ENCODE data around the gene CPEB2. TPM values are rescaled to one million over a fixed set of nuclear protein-coding genes. Genes with fewer than 3 reads are reported as not detected.
A peak's percentile ranks its signal among the peaks of the same experiment; 100 is the strongest.

The CPEB2 gene
- 12.4 and 15.0 TPM in 2 replicates for total RNA-seq

DNA sequence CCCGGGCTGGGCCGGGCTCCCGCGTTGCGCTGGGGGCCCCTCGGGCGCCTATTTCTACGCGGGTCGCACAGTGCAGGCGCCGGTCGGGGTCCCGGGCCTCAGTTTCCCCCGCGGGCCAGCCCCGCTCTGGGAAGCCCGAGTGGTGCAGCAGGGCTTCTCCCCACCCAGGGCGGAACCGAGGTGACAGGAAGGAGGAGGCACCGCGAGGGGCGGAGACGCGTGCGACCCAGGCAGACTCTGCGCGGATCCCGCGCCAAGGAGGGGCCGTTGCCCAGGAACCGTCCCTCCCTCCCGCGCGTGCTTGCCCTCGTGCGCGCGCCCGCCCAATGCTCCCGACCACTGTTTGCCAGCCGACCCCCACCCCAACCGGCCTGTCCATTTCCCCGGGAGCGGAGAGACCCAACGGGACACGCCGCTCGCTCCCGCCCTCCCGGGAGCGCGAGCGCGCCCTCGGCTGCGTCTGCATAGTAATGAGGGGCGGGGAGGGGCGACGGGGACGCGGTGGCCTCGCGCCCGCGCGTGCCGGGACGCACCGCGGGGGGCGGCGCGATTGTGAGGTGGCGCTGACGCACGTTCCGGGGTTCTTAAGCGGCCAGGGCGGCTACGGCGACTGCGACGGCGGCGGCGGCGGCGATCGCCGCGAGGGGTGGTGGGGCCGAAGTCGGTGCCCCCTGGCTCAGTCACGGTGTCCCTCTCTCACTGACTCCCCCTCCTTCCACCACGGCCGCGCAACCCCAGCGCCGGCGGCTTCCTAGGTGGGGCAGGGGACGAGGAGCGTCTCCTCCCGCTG is at the start of gene CPEB2:
TSS of gene CPEB2 (plus strand) at position 613 of the 790 bp plus-strand sequence. CDS start 193 bp downstream, outside the sequence.
- Mint-ChIP-seq H3K27ac (peak within 1 kb of the TSS; percentile 91), H3K36me3 (ENCODE audit: low read depth) (peaks cover 4% of the 10 kb centered on the region), H3K9me3 (peaks cover 2% of the 10 kb centered on the region), H3K27me3 (no peaks in the 10 kb centered on the region), H3K4me1 (peaks cover 21% of the 10 kb centered on the region), H3K4me3 (peak within 1 kb of the TSS; percentile 85)
- peak; percentile 97 for DNase-seq
- intact Hi-C loops (cut with micrococcal nuclease) = loop anchor here (1.0 to 10.0 kb wide), 11 partner anchors 77 to 1517 kb away; partner anchors contain the start of genes BOD1L1, CD38, FBXL5 and RAB28

DNA sequence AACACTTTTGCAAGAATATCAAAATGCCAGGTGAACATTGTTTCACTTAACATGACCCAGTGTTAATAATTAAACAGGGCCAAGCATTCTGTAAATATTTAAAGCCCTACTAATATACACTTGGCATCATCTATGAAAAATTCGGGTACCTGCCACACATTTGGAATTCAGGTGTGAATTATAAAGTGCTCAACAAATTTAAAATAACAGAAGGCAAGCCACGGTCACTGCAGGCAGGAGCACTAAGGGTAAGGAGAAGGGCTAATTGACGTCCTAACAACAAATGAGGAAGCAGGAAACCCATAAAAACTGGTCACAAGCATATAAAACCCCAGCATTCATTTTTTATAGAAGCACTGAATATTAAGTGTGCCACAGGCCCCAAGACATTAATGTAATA is 43.8 kb upstream of the CPEB2 start:
- Mint-ChIP-seq H3K27me3 (peaks cover 8% of the 10 kb centered on the region), H3K4me3 (no peak overlapping the region), H3K9me3 (no peaks in the 10 kb centered on the region), H3K4me1 (no peaks in the 10 kb centered on the region), H3K27ac (no peak overlapping the region), H3K36me3 (ENCODE audit: low read depth) (no peaks in the 10 kb centered on the region)
- DNase-seq = no peak
- intact Hi-C loops (cut with micrococcal nuclease) = no loop called here

DNA sequence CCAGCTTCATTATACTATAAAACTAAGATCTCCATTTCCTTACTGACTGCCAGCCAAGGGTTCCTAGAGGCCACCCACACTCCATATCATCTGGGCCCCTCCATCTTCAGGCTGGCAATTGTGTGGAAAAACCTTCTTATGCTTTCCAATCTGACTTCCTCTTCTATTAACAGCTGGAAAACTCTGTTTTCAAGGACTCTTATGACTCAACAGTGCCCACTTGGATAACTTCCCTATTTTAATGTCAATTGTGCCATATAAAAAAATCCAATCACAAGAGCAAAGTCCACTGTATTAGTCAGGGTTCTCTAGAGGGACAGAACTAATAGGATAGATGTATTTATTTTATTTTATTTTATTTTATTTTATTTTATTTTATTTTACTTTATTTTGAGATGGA is 41.0 kb upstream of the CPEB2 start:
- intact Hi-C loops (cut with micrococcal nuclease) = no loop called here
- H3K27ac Mint-ChIP-seq = no peak overlapping the region
- DNase-seq = no peak
- H3K4me1 Mint-ChIP-seq = no peaks in the 10 kb centered on the region
- H3K9me3 Mint-ChIP-seq = no peaks in the 10 kb centered on the region
- no peaks in the 10 kb centered on the region for H3K36me3 Mint-ChIP-seq (ENCODE audit: low read depth)
- H3K4me3 Mint-ChIP-seq = no peak overlapping the region
- H3K27me3 Mint-ChIP-seq = peaks cover 12% of the 10 kb centered on the region

DNA sequence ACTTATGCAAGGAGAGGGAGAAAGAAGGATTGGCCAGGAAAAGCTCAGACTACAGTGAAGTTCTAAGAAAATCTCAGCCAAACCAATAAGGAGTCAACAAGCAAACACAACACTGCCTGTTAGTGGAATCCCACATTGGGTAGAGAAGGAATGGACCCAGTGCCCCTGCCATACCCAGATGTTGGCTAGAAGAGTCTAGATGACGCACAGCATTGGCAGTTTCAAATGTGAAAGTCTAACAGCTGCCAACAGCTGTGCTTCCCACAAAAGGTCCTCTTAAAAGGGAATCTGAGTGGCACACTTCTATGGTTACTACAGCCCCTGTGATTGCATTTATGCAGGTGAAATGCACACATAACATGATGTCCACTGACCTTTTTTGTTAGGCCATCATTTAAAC is 37.2 kb upstream of the CPEB2 start:
- Mint-ChIP-seq H3K4me3 (no peak overlapping the region), H3K27me3 (peaks cover 18% of the 10 kb centered on the region), H3K36me3 (ENCODE audit: low read depth) (no peaks in the 10 kb centered on the region), H3K9me3 (no peaks in the 10 kb centered on the region), H3K4me1 (no peaks in the 10 kb centered on the region), H3K27ac (no peak overlapping the region)
- intact Hi-C loops (cut with micrococcal nuclease) = no loop called here
- no peak for DNase-seq

DNA sequence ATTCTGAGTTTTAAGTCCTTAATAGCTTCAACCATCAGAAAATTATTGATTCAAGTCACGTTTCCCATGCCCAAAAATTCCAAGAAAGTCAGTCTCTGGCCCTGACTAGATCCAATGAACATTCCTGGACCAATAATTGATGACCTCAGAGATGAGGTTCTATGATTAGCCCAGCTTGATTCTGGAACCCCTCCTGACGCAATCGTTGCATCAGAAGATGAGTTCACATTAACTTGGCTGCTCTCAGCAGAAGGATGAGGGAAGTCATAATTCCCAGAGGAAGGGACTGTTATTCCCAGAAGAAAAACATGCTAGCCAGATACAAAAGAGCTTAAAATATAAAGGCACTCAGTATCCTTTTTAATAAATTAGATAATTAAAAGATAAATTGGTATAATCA is 34.3 kb upstream of the CPEB2 start:
- no peak for DNase-seq
- Mint-ChIP-seq H3K27ac (no peak overlapping the region), H3K4me1 (no peaks in the 10 kb centered on the region), H3K27me3 (peaks cover 31% of the 10 kb centered on the region), H3K36me3 (ENCODE audit: low read depth) (no peaks in the 10 kb centered on the region), H3K9me3 (peaks cover 9% of the 10 kb centered on the region), H3K4me3 (no peak overlapping the region)
- intact Hi-C loops (cut with micrococcal nuclease) = no loop called here

DNA sequence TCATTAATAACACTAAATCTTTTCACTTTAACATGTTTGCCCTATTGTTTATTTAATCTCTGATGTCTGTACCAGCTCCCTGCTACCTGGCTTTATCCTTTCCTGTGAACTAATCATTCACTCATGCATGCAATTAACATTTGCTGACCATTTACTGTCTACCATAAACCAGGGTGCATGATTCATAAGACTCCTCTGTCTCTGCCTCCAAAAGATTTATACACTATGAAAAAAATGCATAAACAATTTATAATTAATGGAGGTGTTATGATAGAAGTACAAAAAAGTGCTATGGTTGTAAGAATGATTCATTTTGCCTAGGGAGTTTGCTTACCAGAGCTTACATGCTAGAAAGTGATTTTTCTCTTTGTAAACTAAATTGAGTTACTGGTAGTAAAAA is 24.5 kb upstream of the CPEB2 start:
- peaks cover 15% of the 10 kb centered on the region for H3K9me3 Mint-ChIP-seq
- no peaks in the 10 kb centered on the region for H3K36me3 Mint-ChIP-seq (ENCODE audit: low read depth)
- H3K27me3 Mint-ChIP-seq = peaks cover 2% of the 10 kb centered on the region
- no peak overlapping the region for H3K27ac Mint-ChIP-seq
- DNase-seq = no peak
- intact Hi-C loops (cut with micrococcal nuclease) = no loop called here
- H3K4me3 Mint-ChIP-seq = no peak overlapping the region
- H3K4me1 Mint-ChIP-seq = no peaks in the 10 kb centered on the region

DNA sequence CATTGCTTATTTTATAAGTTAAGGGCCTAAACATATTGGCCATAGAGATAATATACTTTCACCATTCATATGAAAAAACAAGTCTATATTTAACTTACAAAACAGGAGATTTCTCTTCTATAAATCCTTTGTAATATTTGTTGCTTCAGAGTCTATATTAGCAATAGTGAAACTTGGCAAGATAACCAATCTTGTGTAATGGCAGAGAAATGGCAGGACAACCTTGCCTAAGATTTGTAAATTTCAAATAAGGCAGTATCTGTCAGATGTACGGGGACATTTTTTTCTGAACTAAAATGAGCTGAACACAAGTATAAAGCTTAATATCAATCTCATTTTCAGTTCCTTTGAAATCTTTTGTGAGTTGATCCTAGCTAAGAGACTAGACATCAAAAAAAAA is 17.8 kb upstream of the CPEB2 start:
- Mint-ChIP-seq H3K9me3 (peaks cover 3% of the 10 kb centered on the region), H3K27me3 (peaks cover 9% of the 10 kb centered on the region), H3K27ac (no peak overlapping the region), H3K4me3 (no peak overlapping the region), H3K36me3 (ENCODE audit: low read depth) (no peaks in the 10 kb centered on the region), H3K4me1 (no peaks in the 10 kb centered on the region)
- no peak for DNase-seq
- intact Hi-C loops (cut with micrococcal nuclease) = no loop called here

DNA sequence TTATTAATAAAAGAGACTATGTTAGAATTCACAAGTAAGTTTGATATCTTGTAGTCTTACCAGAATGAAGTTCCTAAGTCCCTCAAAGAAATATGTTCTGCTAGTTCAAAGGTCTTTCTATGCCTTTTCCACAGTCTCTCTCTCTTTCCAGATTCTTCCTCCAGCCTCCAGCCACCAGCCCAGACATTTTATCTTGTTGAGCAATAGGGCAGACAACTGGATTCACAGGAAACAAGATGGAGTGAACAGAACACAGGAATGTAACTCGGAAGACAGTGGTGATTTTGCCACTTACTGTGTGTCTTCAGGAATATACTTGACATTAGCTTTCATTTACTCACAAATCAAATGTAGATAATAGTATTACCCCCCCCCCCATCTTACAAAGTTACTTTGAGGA is 17.1 kb upstream of the CPEB2 start:
- intact Hi-C loops (cut with micrococcal nuclease) = no loop called here
- H3K36me3 Mint-ChIP-seq (ENCODE audit: low read depth) = no peaks in the 10 kb centered on the region
- peaks cover 9% of the 10 kb centered on the region for H3K27me3 Mint-ChIP-seq
- no peaks in the 10 kb centered on the region for H3K4me1 Mint-ChIP-seq
- no peaks in the 10 kb centered on the region for H3K9me3 Mint-ChIP-seq
- H3K4me3 Mint-ChIP-seq = no peak overlapping the region
- DNase-seq = no peak
- no peak overlapping the region for H3K27ac Mint-ChIP-seq

DNA sequence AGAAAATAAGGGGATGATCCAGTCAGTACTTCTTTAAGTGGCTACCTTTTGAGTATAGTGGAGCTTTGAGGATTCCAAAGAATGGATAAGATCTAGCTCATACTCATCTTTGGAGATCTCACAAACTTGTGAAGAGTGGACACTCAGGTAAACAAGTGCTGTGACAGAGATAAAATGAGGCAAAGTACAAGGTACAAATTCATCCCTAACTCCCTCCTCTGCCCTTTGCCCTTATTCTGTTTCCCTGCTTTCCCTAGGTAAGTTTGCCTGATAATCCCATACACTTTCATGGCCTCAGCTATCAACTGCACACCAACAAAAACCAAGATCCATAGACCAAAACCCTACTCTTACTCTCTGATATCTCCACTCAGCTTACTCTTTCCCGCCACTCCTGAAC is 16.4 kb upstream of the CPEB2 start:
- Mint-ChIP-seq H3K27me3 (peaks cover 9% of the 10 kb centered on the region), H3K36me3 (ENCODE audit: low read depth) (no peaks in the 10 kb centered on the region), H3K9me3 (no peaks in the 10 kb centered on the region), H3K4me3 (no peak overlapping the region), H3K4me1 (no peaks in the 10 kb centered on the region), H3K27ac (no peak overlapping the region)
- no peak for DNase-seq
- intact Hi-C loops (cut with micrococcal nuclease) = no loop called here

DNA sequence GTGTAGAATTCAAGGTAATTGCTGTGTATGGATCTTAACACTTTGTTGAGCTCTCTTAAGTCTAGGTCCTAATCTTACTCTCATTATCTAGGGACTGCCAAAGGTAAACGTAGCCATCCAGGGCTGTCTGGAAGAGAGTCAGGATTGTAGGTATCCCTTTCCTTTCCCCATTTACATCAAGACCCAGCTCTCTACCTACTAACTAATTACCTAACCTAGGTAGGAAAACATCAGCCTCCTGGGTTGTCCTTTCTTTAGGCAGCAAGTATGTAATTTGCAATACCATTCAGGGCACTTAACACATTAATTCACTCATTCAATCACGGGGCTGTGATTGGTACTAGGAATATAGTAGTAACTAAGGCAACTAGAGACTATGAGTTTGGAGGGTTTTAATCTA is 15.2 kb upstream of the CPEB2 start:
- no peak for DNase-seq
- Mint-ChIP-seq H3K36me3 (ENCODE audit: low read depth) (no peaks in the 10 kb centered on the region), H3K9me3 (no peaks in the 10 kb centered on the region)

DNA sequence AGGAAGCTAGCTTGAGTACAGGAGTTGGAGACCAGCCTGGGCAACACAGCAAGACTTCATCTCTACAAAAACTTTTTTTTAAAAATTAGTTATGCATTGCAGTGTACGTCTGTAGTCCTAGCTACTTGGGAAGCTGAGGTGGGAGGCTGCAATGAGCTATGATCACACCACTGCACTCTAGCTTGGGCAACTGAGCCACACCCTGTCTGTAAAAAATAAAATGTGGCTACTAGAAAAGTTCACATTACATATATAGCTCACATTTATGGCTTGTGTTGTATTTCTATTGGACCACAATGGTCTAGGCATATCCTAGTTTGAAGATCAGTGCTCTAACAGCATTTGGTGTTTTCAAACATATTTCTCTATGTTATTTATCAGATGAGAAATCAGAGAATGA is 11.8 kb upstream of the CPEB2 start:
- intact Hi-C loops (cut with micrococcal nuclease) = no loop called here
- Mint-ChIP-seq H3K9me3 (no peaks in the 10 kb centered on the region), H3K27me3 (peaks cover 8% of the 10 kb centered on the region), H3K4me1 (peaks cover 7% of the 10 kb centered on the region), H3K36me3 (ENCODE audit: low read depth) (no peaks in the 10 kb centered on the region), H3K4me3 (no peak overlapping the region), H3K27ac (no peak overlapping the region)
- no peak for DNase-seq

More for the DNA sequence above, 15.2 kb upstream of the CPEB2 start:
- Mint-ChIP-seq H3K4me1 (no peaks in the 10 kb centered on the region), H3K27me3 (peaks cover 12% of the 10 kb centered on the region), H3K27ac (no peak overlapping the region), H3K4me3 (no peak overlapping the region)
- intact Hi-C loops (cut with micrococcal nuclease) = no loop called here

DNA sequence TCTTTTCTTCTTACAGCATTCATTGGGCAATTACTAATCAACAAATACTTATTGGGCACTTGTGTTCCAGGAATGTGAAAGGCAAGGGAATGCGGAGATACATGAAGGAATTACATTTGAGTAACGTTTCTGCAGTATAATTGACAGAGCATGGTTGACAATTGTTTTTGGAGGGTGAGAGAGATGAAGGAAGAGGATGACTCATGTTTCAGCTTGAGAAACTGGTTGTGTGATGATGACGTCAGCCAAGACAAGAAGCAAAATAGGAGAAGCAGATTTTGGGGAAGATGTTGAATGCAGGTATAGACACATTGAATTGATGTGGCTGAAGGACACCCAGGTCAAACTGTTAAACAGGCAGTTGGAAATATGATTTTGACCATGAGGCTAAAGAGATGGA is 8.0 kb upstream of the CPEB2 start:
- peaks cover 2% of the 10 kb centered on the region for H3K36me3 Mint-ChIP-seq (ENCODE audit: low read depth)
- H3K27me3 Mint-ChIP-seq = peaks cover 3% of the 10 kb centered on the region
- DNase-seq = peak; percentile 59
- peak overlapping the region; percentile 6 for H3K27ac Mint-ChIP-seq
- H3K4me3 Mint-ChIP-seq = no peak overlapping the region
- H3K4me1 Mint-ChIP-seq = peaks cover 11% of the 10 kb centered on the region
- intact Hi-C loops (cut with micrococcal nuclease) = no loop called here
- peaks cover 2% of the 10 kb centered on the region for H3K9me3 Mint-ChIP-seq

DNA sequence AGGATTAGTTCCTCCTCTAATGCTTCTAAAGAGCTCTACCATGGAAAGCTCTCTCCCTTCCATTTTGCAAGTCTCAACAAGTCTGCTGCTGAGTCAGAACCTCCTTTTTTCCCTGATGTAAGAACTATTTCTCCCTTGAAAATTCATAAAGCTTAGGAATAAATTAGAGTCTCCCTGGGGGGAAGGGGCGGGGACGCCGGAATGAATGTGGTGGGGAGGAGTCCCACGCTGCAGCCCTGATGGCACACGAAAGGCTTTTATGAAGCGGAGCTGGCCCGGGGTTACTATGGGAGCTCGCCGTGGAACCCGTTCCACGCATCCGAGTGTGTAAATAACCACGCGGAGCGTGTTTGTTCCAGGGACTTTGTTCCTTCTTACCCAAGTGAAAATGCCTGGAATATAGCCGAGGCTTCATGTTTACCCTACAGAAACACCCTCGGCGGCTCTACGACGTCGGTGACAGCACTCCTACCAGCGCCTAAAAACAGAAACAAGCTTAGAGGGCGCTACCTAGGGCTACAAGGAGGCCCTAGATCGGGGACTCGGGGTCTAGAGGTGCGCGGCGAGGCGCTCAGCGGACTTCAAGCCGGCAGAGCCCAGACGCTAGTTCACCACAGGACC is 923 bp upstream of the CPEB2 start:
- H3K4me3 Mint-ChIP-seq = peak overlapping the region; percentile 85
- no peaks in the 10 kb centered on the region for H3K27me3 Mint-ChIP-seq
- peaks cover 19% of the 10 kb centered on the region for H3K4me1 Mint-ChIP-seq
- H3K9me3 Mint-ChIP-seq = peaks cover 2% of the 10 kb centered on the region
- peaks cover 3% of the 10 kb centered on the region for H3K36me3 Mint-ChIP-seq (ENCODE audit: low read depth)
- intact Hi-C loops (cut with micrococcal nuclease) = loop anchor here (5.0 to 10.0 kb wide), 4 partner anchors 181 to 1223 kb away; partner anchors contain the start of genes CD38 and TAPT1
- DNase-seq = peak; percentile 86
- peak overlapping the region; percentile 91 for H3K27ac Mint-ChIP-seq

DNA sequence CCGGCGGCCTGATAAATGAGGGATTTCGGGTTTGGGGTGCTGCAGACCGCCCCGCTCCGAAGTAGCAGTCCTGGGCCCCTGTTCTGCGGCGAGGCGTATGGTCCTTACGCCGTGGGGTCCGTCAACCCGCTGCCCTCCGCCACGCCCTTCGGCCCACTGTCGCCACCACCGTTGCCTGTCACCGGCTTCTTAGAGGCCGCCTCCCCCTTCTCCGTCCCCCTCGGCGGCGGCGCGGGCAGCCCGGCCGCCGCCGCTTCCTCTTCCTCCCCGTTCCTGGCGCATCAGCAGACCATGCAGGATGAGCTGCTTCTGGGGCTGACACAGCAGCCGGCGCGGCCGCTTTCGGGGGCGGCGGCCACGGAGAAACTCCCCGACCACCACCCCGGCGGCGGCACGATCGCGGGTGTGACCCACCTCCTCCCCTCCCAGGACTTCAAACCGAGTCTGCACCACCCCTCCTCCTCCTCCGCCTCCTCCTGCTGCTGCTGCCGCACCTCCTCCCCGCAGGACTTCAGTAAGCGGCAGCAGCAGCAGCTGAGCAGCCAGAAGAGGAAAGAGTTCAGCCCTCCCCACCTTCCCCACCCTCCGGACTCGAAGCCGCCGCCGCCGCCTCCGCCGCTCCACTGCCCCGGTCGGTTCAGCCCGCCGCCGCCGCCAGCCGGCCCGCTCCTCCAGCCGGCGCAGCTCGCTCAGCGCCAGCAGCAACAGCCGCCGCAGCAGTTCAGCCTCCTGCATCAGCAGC is 549 bp downstream of the CPEB2 start:
- intact Hi-C loops (cut with micrococcal nuclease) = loop anchor here (1.0 to 10.0 kb wide), 11 partner anchors 78 to 1518 kb away; partner anchors contain the start of genes BOD1L1, CD38, FBXL5 and RAB28
- no peaks in the 10 kb centered on the region for H3K27me3 Mint-ChIP-seq
- H3K4me3 Mint-ChIP-seq = peak overlapping the region; percentile 85
- H3K4me1 Mint-ChIP-seq = peaks cover 25% of the 10 kb centered on the region
- H3K36me3 Mint-ChIP-seq (ENCODE audit: low read depth) = peaks cover 8% of the 10 kb centered on the region
- peak overlapping the region; percentile 91 for H3K27ac Mint-ChIP-seq
- DNase-seq = peak; percentile 94
- H3K9me3 Mint-ChIP-seq = no peaks in the 10 kb centered on the region

Measured in activated CD4-positive, alpha-beta T cell treated with anti-CD3 and anti-CD28 coated beads, Interleukin-2, amount 10 ng/mL, durations not matched to agents 24 days and 14 days (primary cell).